ACC112 (cell line): ENCODE measurements around the gene DUS2.
"Not testable (repeated sequence)": the region's sequence is repeated elsewhere in the genome, so short reads cannot be mapped to it uniquely, and the experiment has no call there.

Experiments
- H2AFZ ChIP-seq: fragments of 200-600 bp; sonication (generic); one replicate; pipeline ENCODE4 v1.6.0; 2017; ENCODE audit warnings: antibody characterized with exemption, low read length; ENCODE audit not compliant: unreplicated experiment
- H3K27ac ChIP-seq: fragments of 200-600 bp; sonication (generic); 2 replicates; pipeline ENCODE4 v1.5.1; 2014; ENCODE audit warnings: low read depth, mild to moderate bottlenecking, antibody characterized with exemption, low read length, moderate library complexity
- H3K27me3 ChIP-seq: fragments of 200-600 bp; sonication (generic); 2 replicates; pipeline ENCODE4 v1.6.1; 2014; ENCODE audit warnings: mild to moderate bottlenecking, antibody characterized with exemption, low read length, moderate library complexity, mixed read lengths; ENCODE audit not compliant: insufficient read depth
- H3K36me3 ChIP-seq: fragments of 200-600 bp; sonication (generic); 2 replicates; pipeline ENCODE4 v1.6.1; 2016; ENCODE audit warnings: mild to moderate bottlenecking, antibody characterized with exemption, low read length, moderate library complexity, mixed read lengths; ENCODE audit not compliant: insufficient read depth
- H3K4me1 ChIP-seq: fragments of 200-600 bp; sonication (generic); one replicate; pipeline ENCODE4 v1.6.1; 2016; ENCODE audit warnings: low read length, mixed read lengths; ENCODE audit not compliant: insufficient read depth, unreplicated experiment, control insufficient read depth
- H3K4me3 ChIP-seq: fragments of 200-600 bp; sonication (generic); 2 replicates; pipeline ENCODE4 v1.5.1; 2014; ENCODE audit warnings: mild to moderate bottlenecking, low read depth, low read length
- H3K79me2 ChIP-seq: fragments of 200-600 bp; sonication (generic); one replicate; pipeline ENCODE4 v1.6.0; 2016; ENCODE audit warnings: low read length; ENCODE audit not compliant: control insufficient read depth, unreplicated experiment, insufficient read depth

The DUS2 gene

GRCh38 chr16:67999985-68000384 is 23.1 kb upstream of the DUS2 start:
- no peaks in the 10 kb centered on the region for H3K79me2 ChIP-seq
- H3K4me3 ChIP-seq: no peak overlapping the region
- H3K4me1 ChIP-seq: peaks cover 21% of the 10 kb centered on the region
- H3K36me3 ChIP-seq: no peaks in the 10 kb centered on the region
- H2AFZ ChIP-seq: no peak overlapping the region
- H3K27me3 ChIP-seq: no peaks in the 10 kb centered on the region
- no peak overlapping the region for H3K27ac ChIP-seq

GRCh38 chr16:68000450-68000849 is 22.6 kb upstream of the DUS2 start:
- H3K4me3 ChIP-seq: no peak overlapping the region
- no peaks in the 10 kb centered on the region for H3K27me3 ChIP-seq
- H3K4me1 ChIP-seq: peaks cover 18% of the 10 kb centered on the region
- no peak overlapping the region for H3K27ac ChIP-seq
- H3K36me3 ChIP-seq: no peaks in the 10 kb centered on the region
- H3K79me2 ChIP-seq: no peaks in the 10 kb centered on the region
- no peak overlapping the region for H2AFZ ChIP-seq

GRCh38 chr16:68003031-68003430 is 20.1 kb upstream of the DUS2 start:
- no peaks in the 10 kb centered on the region for H3K27me3 ChIP-seq
- H3K4me3 ChIP-seq: no peak overlapping the region
- H3K79me2 ChIP-seq: no peaks in the 10 kb centered on the region
- H3K4me1 ChIP-seq: peaks cover 17% of the 10 kb centered on the region
- H3K27ac ChIP-seq: no peak overlapping the region; the same call in 1 of the 2 replicates
- no peak overlapping the region for H2AFZ ChIP-seq
- H3K36me3 ChIP-seq: no peaks in the 10 kb centered on the region

- H2AFZ ChIP-seq: no peak overlapping the region
- peaks cover 15% of the 10 kb centered on the region for H3K4me1 ChIP-seq
- H3K27me3 ChIP-seq: no peaks in the 10 kb centered on the region
- H3K4me3 ChIP-seq: no peak overlapping the region
- no peaks in the 10 kb centered on the region for H3K79me2 ChIP-seq
- no peak overlapping the region for H3K27ac ChIP-seq
- H3K36me3 ChIP-seq: no peaks in the 10 kb centered on the region
Measured at GRCh38 chr16:68005211-68005610, 17.9 kb upstream of the DUS2 start.

- Histone ChIP-seq H3K4me1 (peaks cover 11% of the 10 kb centered on the region), H2AFZ (no peak overlapping the region), H3K27me3 (no peaks in the 10 kb centered on the region), H3K4me3 (no peak overlapping the region), H3K36me3 (no peaks in the 10 kb centered on the region), H3K27ac (no peak overlapping the region), H3K79me2 (no peaks in the 10 kb centered on the region)
Measured at GRCh38 chr16:68005786-68006286, 17.2 kb upstream of the DUS2 start.

- no peaks in the 10 kb centered on the region for H3K27me3 ChIP-seq
- no peak overlapping the region for H2AFZ ChIP-seq
- no peaks in the 10 kb centered on the region for H3K4me1 ChIP-seq
- H3K27ac ChIP-seq: no peak overlapping the region
- H3K36me3 ChIP-seq: no peaks in the 10 kb centered on the region
- no peaks in the 10 kb centered on the region for H3K79me2 ChIP-seq
- H3K4me3 ChIP-seq: no peak overlapping the region
Measured at GRCh38 chr16:68009157-68009735, 13.8 kb upstream of the DUS2 start.

- H3K36me3 ChIP-seq, H3K4me1 ChIP-seq, H3K27me3 ChIP-seq, H2AFZ ChIP-seq, H3K79me2 ChIP-seq, H3K27ac ChIP-seq, H3K4me3 ChIP-seq: not testable (repeated sequence)
Measured at GRCh38 chr16:68009872-68010271, 13.2 kb upstream of the DUS2 start.

GRCh38 chr16:68013440-68013839 is 9.6 kb upstream of the DUS2 start:
- no peaks in the 10 kb centered on the region for H3K36me3 ChIP-seq
- H3K79me2 ChIP-seq: no peaks in the 10 kb centered on the region
- no peak overlapping the region for H3K4me3 ChIP-seq
- no peaks in the 10 kb centered on the region for H3K27me3 ChIP-seq
- no peaks in the 10 kb centered on the region for H3K4me1 ChIP-seq
- no peak overlapping the region for H2AFZ ChIP-seq
- no peak overlapping the region for H3K27ac ChIP-seq

- Histone ChIP-seq H3K27me3 (no peaks in the 10 kb centered on the region), H3K27ac (no peak within 1 kb of the TSS), H2AFZ (no peak within 1 kb of the TSS), H3K36me3 (no peaks in the 10 kb centered on the region), H3K4me1 (no peaks in the 10 kb centered on the region), H3K79me2 (no peaks in the 10 kb centered on the region), H3K4me3 (no peak within 1 kb of the TSS)
Measured at GRCh38 chr16:68015681-68016080, 7.4 kb upstream of the DUS2 start, which contains the start of gene DPEP2NB. Gene DPEP2NB (minus strand): TSS chr16:68015911. CDS start chr16:68015770, 141 bp downstream.

GRCh38 chr16:68019167-68019680 is 3.9 kb upstream of the DUS2 start:
- no peak overlapping the region for H3K4me3 ChIP-seq
- peaks cover 32% of the 10 kb centered on the region for H3K79me2 ChIP-seq
- no peak overlapping the region for H3K27ac ChIP-seq
- H3K27me3 ChIP-seq: no peaks in the 10 kb centered on the region
- peaks cover 5% of the 10 kb centered on the region; the same call in 1 of the 2 replicates for H3K36me3 ChIP-seq
- no peak overlapping the region for H2AFZ ChIP-seq
- peaks cover 15% of the 10 kb centered on the region for H3K4me1 ChIP-seq

GRCh38 chr16:68021490-68021889 is 1.6 kb upstream of the DUS2 start:
- no peak overlapping the region for H3K27ac ChIP-seq
- H2AFZ ChIP-seq: no peak overlapping the region
- no peaks in the 10 kb centered on the region for H3K27me3 ChIP-seq
- H3K4me1 ChIP-seq: peaks cover 18% of the 10 kb centered on the region
- H3K4me3 ChIP-seq: peak overlapping the region; percentile 88
- peaks cover 36% of the 10 kb centered on the region for H3K79me2 ChIP-seq
- peaks cover 5% of the 10 kb centered on the region; the same call in 1 of the 2 replicates for H3K36me3 ChIP-seq
